ENCODE data around the gene ETNK1.

ETNK1 gene

GRCh38 chr12:22634883-22635282 lies 9.9 kb downstream of the ETNK1 start:
- no peak for DNase-seq (ENCODE audit: low read depth)

GRCh38 chr12:22635812-22636211 lies 10.8 kb downstream of the ETNK1 start:
- no peak for DNase-seq (ENCODE audit: low read depth)

GRCh38 chr12:22640851-22641250 lies 15.9 kb downstream of the ETNK1 start:
- DNase-seq (ENCODE audit: low read depth): no peak

GRCh38 chr12:22641353-22642053 lies 16.5 kb downstream of the ETNK1 start:
- DNase-seq (ENCODE audit: low read depth): no peak

DNA sequence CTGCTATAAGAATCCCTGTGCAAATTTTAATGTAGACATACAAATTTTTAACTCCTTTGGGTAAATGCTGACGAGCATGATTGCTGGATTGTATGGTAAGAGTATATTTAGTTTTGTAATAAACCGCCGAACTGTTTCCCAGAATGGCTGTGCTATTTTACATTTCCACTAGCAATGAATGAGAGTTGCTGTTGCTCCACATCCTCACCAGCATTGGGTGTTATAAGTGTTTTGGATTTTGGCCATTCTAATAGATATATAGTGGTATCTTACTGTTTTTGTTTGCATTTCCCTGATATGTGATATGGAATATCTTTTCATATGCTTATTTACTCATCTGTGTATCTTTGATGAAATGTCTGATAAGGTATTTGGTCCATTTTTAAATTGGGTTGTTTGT lies 23.7 kb downstream of the ETNK1 start:
- no peak for DNase-seq (ENCODE audit: low read depth)

DNA sequence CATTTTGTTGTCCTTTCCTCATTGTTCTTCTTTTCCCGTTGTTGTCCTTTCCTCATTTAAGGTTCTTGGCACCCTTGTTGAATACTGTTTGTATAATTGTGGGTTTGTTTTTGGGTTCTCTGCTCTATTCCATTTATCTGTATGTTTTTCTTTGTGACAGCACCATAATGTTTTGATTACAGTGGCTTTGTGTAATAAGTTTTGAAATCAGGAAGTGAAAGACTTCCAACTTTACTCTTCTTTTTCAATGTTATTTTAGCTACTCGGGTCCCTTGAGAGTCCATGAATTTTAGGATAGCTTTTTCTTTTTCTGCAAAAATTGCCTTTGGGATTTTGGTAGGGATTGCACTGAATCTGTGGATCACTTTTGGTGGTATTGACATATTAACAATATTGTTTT lies 28.1 kb downstream of the ETNK1 start:
- DNase-seq (ENCODE audit: low read depth): no peak

DNA sequence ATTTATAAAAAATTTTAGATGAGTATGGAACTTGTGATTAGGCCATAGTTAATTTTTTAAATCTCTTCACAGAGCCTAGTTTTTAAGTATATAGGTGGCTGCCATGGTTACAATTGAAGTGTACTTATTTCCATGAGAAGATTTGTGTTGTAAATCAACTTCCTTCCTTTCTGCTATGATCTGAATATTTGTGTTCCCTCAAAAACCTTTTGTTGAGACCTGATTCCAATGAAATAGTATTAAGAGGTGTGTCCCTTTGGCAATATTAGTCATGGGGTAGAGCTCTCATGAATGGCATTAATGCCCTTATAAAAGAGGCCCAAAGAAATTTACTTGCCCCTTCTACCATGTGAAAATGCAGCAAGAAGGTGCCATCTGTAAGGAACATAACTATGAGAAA lies 28.8 kb downstream of the ETNK1 start:
- no peak for DNase-seq (ENCODE audit: low read depth)

GRCh38 chr12:22656376-22656775 lies 31.4 kb downstream of the ETNK1 start:
- no peak for DNase-seq (ENCODE audit: low read depth)

- DNase-seq (ENCODE audit: low read depth): no peak
These were observed 31.9 kb downstream of the ETNK1 start for GRCh38 chr12:22656831-22657230.

DNA sequence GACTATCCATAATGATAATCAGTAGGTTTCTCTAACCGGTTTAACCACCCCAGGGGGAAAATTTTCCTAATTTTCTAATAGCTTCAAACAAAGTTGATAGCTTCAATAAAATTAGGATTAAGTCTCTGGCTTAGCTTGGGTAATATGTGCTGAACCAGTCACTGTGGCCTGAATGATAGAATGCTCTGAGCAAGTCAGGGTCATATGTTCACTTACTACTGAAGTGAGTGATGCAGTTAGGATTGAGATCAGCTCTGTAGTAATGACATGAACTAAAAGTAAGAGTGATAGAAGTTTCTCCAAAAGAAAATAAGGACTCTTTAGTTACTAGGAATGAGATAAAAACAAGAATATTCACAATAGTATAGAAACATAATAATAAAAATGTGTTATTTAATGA lies 32.6 kb downstream of the ETNK1 start:
- DNase-seq (ENCODE audit: low read depth): no peak

DNA sequence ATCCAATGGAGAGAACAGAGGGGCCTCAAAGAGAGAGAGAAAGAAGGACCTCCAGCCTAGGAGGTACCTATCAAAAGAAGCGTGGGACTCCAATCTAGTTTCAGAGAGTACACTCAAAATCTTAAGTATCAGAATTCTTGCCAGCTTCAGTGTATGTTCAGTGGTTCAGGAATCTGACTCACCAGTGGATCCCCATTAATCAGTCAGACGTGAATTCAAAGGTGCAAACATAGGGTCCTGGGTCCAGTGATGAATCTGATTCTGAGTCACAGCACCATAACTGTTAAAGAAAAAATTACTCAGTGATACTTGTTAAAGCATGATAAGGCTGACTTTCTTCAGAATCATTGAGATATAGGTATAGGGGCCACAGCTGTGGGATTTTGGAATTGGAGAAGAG lies 33.2 kb downstream of the ETNK1 start:
- no peak for DNase-seq (ENCODE audit: low read depth)

DNA sequence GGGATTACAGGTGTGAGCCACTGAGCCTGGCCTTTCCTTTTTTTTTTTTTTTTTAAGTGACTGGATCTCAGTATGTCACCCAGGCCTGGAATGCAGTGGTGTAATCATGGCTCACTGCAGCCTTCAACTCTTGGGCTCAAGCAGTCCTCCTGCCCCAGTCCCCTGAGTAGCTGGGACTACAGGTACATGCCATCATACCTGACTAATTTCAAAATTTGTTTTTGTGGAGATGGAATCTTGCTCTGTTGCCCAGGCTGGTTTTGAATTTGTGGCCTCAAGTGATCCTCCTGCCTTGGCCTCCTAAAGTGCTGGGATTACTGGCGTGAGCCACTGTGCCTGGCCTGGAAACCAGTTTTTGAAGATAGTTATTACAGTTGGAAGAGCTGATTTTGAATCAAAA lies 37.4 kb downstream of the ETNK1 start:
- no peak for DNase-seq (ENCODE audit: low read depth)

GRCh38 chr12:22665476-22665875 lies 40.5 kb downstream of the ETNK1 start:
- no peak for DNase-seq (ENCODE audit: low read depth)

- no peak for DNase-seq (ENCODE audit: low read depth)
These were observed 42.2 kb downstream of the ETNK1 start for GRCh38 chr12:22667122-22667521.

GRCh38 chr12:22668441-22668840 lies 43.5 kb downstream of the ETNK1 start:
- DNase-seq (ENCODE audit: low read depth): no peak

DNA sequence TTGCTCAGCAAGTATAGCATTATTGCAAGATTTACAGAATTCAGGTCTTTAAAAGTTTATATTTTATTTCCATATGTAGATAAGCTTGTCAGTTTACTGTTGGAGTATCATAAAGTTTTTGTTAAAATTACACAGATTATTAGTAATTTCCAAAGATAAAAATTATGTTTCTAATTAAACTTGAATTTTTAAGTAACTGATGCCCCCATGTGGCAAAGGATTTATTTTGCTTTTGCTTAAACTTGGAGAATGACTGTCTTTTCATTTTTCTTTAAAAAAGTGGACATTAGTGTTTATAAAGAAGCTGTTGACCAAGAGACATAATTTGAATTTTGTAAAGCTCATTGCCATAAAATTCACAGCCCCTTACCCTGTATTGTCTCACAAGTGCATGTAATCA lies 45.8 kb downstream of the ETNK1 start:
- DNase-seq (ENCODE audit: low read depth): no peak

DNA sequence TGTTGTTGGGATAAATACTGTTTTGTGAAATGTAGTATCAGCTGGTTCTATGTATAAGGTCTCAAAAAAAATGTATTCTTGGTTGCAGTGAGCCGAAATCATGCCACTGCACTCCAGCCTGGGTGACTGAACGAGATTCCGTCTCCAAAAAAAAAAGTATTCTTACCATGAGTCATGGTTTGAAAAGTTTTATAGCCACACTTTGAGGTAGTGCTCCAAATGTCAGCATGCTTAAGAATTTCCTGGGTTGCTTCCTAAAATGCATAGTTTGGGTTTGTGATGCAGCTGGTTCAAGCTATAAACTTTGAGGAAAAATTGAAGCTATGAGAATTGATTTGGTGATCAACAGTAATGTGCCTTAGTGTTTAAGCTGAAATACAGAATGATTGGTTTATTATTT lies 48.0 kb downstream of the ETNK1 start:
- no peak for DNase-seq (ENCODE audit: low read depth)

- no peak for DNase-seq (ENCODE audit: low read depth)
These were observed 53.0 kb downstream of the ETNK1 start for GRCh38 chr12:22677781-22678574.

DNA sequence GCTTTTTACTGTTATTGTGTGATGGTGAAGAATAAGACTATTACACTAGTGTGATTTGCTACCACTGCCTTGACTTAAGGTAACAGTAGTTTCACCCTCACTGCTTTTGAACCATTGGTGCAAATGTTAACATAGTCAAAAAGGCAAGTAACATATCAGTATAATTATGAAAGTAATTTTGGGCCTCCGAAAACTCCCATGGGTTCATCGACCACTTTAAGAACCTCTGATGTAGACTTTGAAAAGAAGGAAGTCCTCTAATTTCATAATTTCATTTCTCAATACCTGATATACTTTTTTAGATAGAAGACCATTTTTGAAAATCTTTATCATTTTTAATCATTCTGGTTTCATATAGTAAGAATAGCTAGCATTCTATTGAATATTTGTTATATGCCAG lies 57.7 kb downstream of the ETNK1 start:
- DNase-seq (ENCODE audit: low read depth): no peak

GRCh38 chr12:22683131-22683530 lies 58.2 kb downstream of the ETNK1 start:
- DNase-seq (ENCODE audit: low read depth): no peak

DNA sequence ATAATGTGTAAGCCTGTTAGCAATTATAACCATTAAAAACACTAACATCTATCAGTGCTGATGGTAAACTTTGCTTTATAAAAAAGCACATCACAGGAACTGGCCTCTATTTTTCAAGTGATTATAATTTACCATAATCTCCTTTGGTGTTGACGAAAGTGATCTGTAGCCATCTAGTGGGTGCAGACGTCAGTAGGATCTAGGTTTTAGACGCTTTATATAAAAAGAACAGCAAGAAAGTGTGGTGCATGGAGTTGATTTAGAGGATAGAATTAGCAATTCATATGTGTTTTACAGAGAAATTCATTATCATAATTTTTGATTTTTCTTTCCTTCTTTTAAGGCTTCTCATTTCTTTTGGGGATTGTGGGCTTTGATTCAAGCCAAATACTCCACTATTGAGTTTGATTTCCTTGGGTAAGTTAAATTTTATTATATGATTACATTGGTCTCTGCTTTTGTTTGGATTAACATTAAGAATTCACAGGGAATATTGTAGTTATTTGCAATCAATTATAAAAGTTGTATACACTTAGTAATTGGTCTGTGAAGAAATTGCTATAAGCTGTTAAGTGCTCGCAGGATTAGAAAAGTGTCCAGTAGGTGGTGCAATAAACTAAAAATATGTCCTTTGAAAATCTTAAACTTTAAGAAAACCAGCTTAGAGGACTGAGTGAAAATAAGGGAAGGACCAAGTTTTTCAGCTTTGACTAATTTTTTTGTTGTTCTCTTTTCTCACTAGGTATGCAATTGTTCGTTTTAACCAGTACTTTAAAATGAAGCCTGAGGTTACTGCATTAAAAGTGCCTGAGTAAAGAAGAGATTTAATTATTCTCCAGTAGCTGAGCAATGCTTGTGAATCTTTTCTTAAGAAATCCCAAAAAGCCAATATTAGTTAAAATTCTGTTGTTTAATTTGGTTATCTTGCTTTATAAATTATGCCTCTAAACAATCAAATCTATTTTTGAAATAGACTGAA lies 59.5 kb downstream of the ETNK1 start:
- DNase-seq (ENCODE audit: low read depth): no peak

DNA sequence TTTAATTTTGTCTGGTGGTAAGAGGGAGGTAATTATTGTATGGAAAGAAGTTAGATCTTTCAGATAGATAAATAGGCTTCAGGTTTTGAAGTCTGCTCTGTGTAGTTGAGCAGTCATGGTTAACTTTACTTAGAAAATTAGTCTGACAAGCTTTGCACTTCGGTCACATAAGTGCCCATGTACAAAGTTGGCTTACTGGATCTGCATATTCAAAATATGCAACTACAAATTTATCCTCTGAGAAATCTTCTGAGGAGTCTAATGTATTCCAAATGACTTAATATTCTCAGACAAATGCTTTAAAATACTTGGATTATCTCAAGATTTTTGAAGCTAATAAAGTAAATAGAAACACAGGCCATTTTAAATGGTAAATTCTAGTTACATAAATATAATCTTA lies 61.2 kb downstream of the ETNK1 start:
- no peak for DNase-seq (ENCODE audit: low read depth)
